HCT116 (cell line): ENCODE results near the gene TMC2. TPM values are rescaled to one million over a fixed set of nuclear protein-coding genes. Genes with fewer than 3 reads are reported as not detected.

Source experiments
- ATAC-seq: fragments of 200-7000 bp; cut with Tn5 transposase; 2 replicates; pipeline ENCODE4 v1.9.1; 2020; ENCODE audit warnings: mild to moderate bottlenecking, moderate library complexity
- BruUV-seq: library from RNA; stranded (reverse); fragments of 400-500 nt; replicated peaks from 2 replicates; lab custom pipeline; 2021; lab: Mats Ljungman, UMichigan
- CTCF ChIA-PET: fragments of 300-600 bp; sonication (Branson Sonifier 250); formaldehyde crosslinking; loops from one replicate; lab custom pipeline; 2021; ENCODE audit warnings: antibody characterized with exemption; lab: Charles Lee
- POLR2A ChIA-PET: fragments of 300-600, 350-600 bp; sonication (Branson Sonifier 250); formaldehyde crosslinking; loops from one replicate; lab custom pipeline; 2021; ENCODE audit warnings: antibody characterized with exemption; lab: Charles Lee
- RAD21 ChIA-PET, 2 experiments: fragments of 300-600 bp; sonication (Branson Sonifier 250); formaldehyde crosslinking; loops; one replicate each; lab custom pipeline; 2023; ENCODE audit warnings: low total read pairs in 2 of 2; ENCODE audit not compliant: uncharacterized antibody in 2 of 2, unreplicated experiment in 2 of 2, low non-redundant PET in 1 of 2; lab: Charles Lee
- DNase-seq: peaks from one replicate; pipeline ENCODE4 v3.0.0-alpha.2; 2010; ENCODE audit warnings: low read depth, low spot score
- H2AFZ ChIP-seq: fragments of 200-600 bp; shearing (Covaris generic), sonication (generic); 2 replicates; pipeline ENCODE4 v1.6.1; 2017; ENCODE audit warnings: low read depth, mixed run types, mixed read lengths, antibody characterized with exemption, low read length; ENCODE audit not compliant: poor library complexity, severe bottlenecking
- H3K27ac ChIP-seq: 2 replicates; pipeline ENCODE4 v1.5.1; 2012; ENCODE audit warnings: low read depth, low read length
- H3K27me3 ChIP-seq: fragments of 200-600 bp; sonication (generic); 2 replicates; pipeline ENCODE4 v1.6.1; 2016; ENCODE audit warnings: mixed run types, low read length, mixed read lengths; ENCODE audit not compliant: insufficient read depth
- H3K36me3 ChIP-seq, 2 experiments: fragments of 200-500 bp in 1 of 2; fragments of 200-600 bp in 1 of 2; sonication (Bioruptor generic) in 1 of 2; sonication (generic) in 1 of 2; 2 replicates each; pipeline versions ENCODE4 v1.5.1 to v1.6.1; 2014 to 2016; ENCODE audit warnings: low read length in 2 of 2, inconsistent platforms in 1 of 2, mixed read lengths in 1 of 2, mixed run types in 1 of 2; ENCODE audit not compliant: insufficient read depth in 2 of 2, control insufficient read depth in 1 of 2
- H3K4me1 ChIP-seq, 2 experiments: fragments of 200-600 bp in 1 of 2; sonication (generic) in 1 of 2; 2 replicates each; pipeline versions ENCODE4 v1.5.1 to v1.6.1; 2012 to 2017; ENCODE audit warnings: low read length in 2 of 2, inconsistent platforms in 1 of 2, mild to moderate bottlenecking in 1 of 2, mixed read lengths in 1 of 2, mixed run types in 1 of 2, moderate library complexity in 1 of 2; ENCODE audit not compliant: insufficient read depth in 2 of 2, control insufficient read depth in 1 of 2
- H3K4me2 ChIP-seq: fragments of 200-600 bp; sonication (generic); 2 replicates; pipeline ENCODE4 v1.6.1; 2017; ENCODE audit warnings: mixed run types, low read length, mixed read lengths
- H3K4me3 ChIP-seq, 2 experiments: fragments of 200-600 bp in 1 of 2; sonication (generic) in 1 of 2; replicated peaks in 1 of 2; 2 replicates each; pipeline ENCODE4 v1.5.1; 2011 to 2016; ENCODE audit warnings: low read length in 2 of 2, control low read depth in 1 of 2, low read depth in 1 of 2, mild to moderate bottlenecking in 1 of 2, mixed read lengths in 1 of 2, mixed run types in 1 of 2
- H3K79me2 ChIP-seq: fragments of 200-600 bp; sonication (generic); 2 replicates; pipeline ENCODE4 v1.6.1; 2017; ENCODE audit warnings: mild to moderate bottlenecking, mixed run types, low read length, moderate library complexity, mixed read lengths; ENCODE audit not compliant: insufficient read depth
- H3K9ac ChIP-seq: fragments of 200-600 bp; sonication (generic); 2 replicates; pipeline ENCODE4 v1.6.1; 2016; ENCODE audit warnings: low read length, mixed read lengths
- H3K9me2 ChIP-seq: fragments of 200-600 bp; sonication (generic), shearing (Covaris generic); 2 replicates; pipeline ENCODE4 v1.6.1; 2017; ENCODE audit warnings: mixed run types, mild to moderate bottlenecking, moderate library complexity; ENCODE audit not compliant: insufficient read depth
- H3K9me3 ChIP-seq, 2 experiments: fragments of 200-500 bp in 1 of 2; fragments of 200-600 bp in 1 of 2; sonication (Bioruptor generic) in 1 of 2; sonication (generic) in 1 of 2; 2 replicates each; pipeline ENCODE4 v1.6.1; 2014 to 2017; ENCODE audit warnings: low read length in 2 of 2, mixed read lengths in 2 of 2, inconsistent platforms in 1 of 2, low read depth in 1 of 2, mild to moderate bottlenecking in 1 of 2, mixed run types in 1 of 2, moderate library complexity in 1 of 2; ENCODE audit not compliant: control insufficient read depth in 1 of 2, insufficient read depth in 1 of 2
- H4K20me1 ChIP-seq: fragments of 200-600 bp; sonication (generic), shearing (Covaris generic); 2 replicates; pipeline ENCODE4 v1.6.1; 2017; ENCODE audit warnings: mixed run types, mild to moderate bottlenecking, moderate library complexity; ENCODE audit not compliant: insufficient read depth
- ATF3 ChIP-seq: IDR thresholded peaks from 2 replicates; pipeline ENCODE4 v1.6.1; 2012
- CEBPB ChIP-seq: IDR thresholded peaks from 2 replicates; pipeline ENCODE4 v1.6.1; 2012; ENCODE audit warnings: low read depth
- CTCF ChIP-seq, 3 experiments: fragments of 200-600 bp in 1 of 3; sonication (generic) in 1 of 3; IDR thresholded peaks in 2 of 3; conservative IDR thresholded peaks in 1 of 3; 2 replicates each; pipeline ENCODE4 v1.5.1; 2012 to 2017; ENCODE audit warnings: low read depth in 2 of 3, low read length in 2 of 3, antibody characterized with exemption in 1 of 3, borderline replicate concordance in 1 of 3, control low read depth in 1 of 3, mild to moderate bottlenecking in 1 of 3, mixed read lengths in 1 of 3, mixed run types in 1 of 3, moderate library complexity in 1 of 3; ENCODE audit not compliant: insufficient read depth in 1 of 3
- EGR1 ChIP-seq: IDR thresholded peaks from 2 replicates; pipeline ENCODE4 v1.6.1; 2012; ENCODE audit warnings: low read depth
- ELF1 ChIP-seq: IDR thresholded peaks from 2 replicates; pipeline ENCODE4 v1.6.1; 2012; ENCODE audit warnings: low read depth, borderline replicate concordance
- EZH2 ChIP-seq: fragments of 200-600 bp; sonication (generic); IDR thresholded peaks from 2 replicates; pipeline ENCODE4 v1.6.1; 2017; ENCODE audit warnings: antibody characterized with exemption, mixed run types
- EZH2phosphoT487 ChIP-seq: fragments of 200-600 bp; IDR thresholded peaks from 2 replicates; pipeline ENCODE4 v1.6.1; 2018; ENCODE audit warnings: antibody characterized with exemption, borderline replicate concordance
- FOSL1 ChIP-seq: IDR thresholded peaks from 2 replicates; pipeline ENCODE4 v1.6.1; 2012; ENCODE audit warnings: low read depth
- POLR2A ChIP-seq: IDR thresholded peaks from 2 replicates; pipeline ENCODE4 v1.7.0; 2011; ENCODE audit warnings: borderline replicate concordance; ENCODE audit not compliant: insufficient read depth, insufficient read length; ENCODE audit errors: extremely low read depth
- POLR2AphosphoS5 ChIP-seq: IDR thresholded peaks from 2 replicates; pipeline ENCODE4 v1.6.1; 2011; ENCODE audit warnings: mild to moderate bottlenecking, low read depth, low read length, moderate library complexity
- REST ChIP-seq: IDR thresholded peaks from 2 replicates; pipeline ENCODE4 v1.6.1; 2012; ENCODE audit warnings: low read depth
- SP1 ChIP-seq: IDR thresholded peaks from 2 replicates; pipeline ENCODE4 v1.6.1; 2012; ENCODE audit warnings: low read depth
- SRF ChIP-seq: IDR thresholded peaks from 2 replicates; pipeline ENCODE4 v1.6.1; 2012; ENCODE audit warnings: low read depth
- TCF7L2 ChIP-seq: IDR thresholded peaks from 2 replicates; pipeline ENCODE4 v1.7.0; 2011; ENCODE audit warnings: borderline replicate concordance, inconsistent platforms; ENCODE audit not compliant: insufficient read depth, insufficient read length; ENCODE audit errors: extremely low read depth
- YY1 ChIP-seq: IDR thresholded peaks from 2 replicates; pipeline ENCODE4 v1.6.1; 2011; ENCODE audit warnings: low read length, low read depth, moderate library complexity, mild to moderate bottlenecking; ENCODE audit not compliant: insufficient replicate concordance; ENCODE audit errors: extremely low read depth
- ZBTB33 ChIP-seq: IDR thresholded peaks from 2 replicates; pipeline ENCODE4 v1.6.1; 2011; ENCODE audit warnings: mild to moderate bottlenecking, low read length, moderate library complexity; ENCODE audit not compliant: insufficient replicate concordance; ENCODE audit errors: extremely low read depth
- ZFX ChIP-seq: fragments of 450-650 bp; IDR thresholded peaks from 2 replicates; pipeline ENCODE4 v1.6.1; 2017
- ZNF274 ChIP-seq: fragments of 200-500 bp; sonication (Bioruptor generic); IDR thresholded peaks from 2 replicates; pipeline ENCODE4 v1.6.1; 2014; ENCODE audit warnings: mild to moderate bottlenecking, low read depth, low read length, inconsistent platforms
- intact Hi-C: fragments of 100-400 bp; cut with micrococcal nuclease; formaldehyde crosslinking; loops from 2 replicates; pipeline ENCODE4 v1.10.0; 2022
- total RNA-seq: library from RNA; stranded (reverse); gene quantifications from one replicate; pipeline ENCODE4 v1.2.1, GENCODE V29; 2021; ENCODE audit not compliant: unreplicated experiment

The TMC2 gene
- total RNA-seq, 1 experiment from 2014 or later: not detected

- H3K79me2 ChIP-seq: no peaks in the 10 kb centered on the region
- no peak for ATAC-seq
- ChIA-PET CTCF (no interaction called here), POLR2A (no interaction called here), RAD21 (no interaction called here)
- H2AFZ ChIP-seq: no peak overlapping the region
- H3K9me2 ChIP-seq: no peaks in the 10 kb centered on the region
- no TSS peak for BruUV-seq
- H3K4me2 ChIP-seq: no peak overlapping the region
- intact Hi-C loops: no loop called here
- H3K9me3 ChIP-seq: no peaks in the 10 kb centered on the region
- no peak for DNase-seq
- no peak overlapping the region for H3K27ac ChIP-seq
- H4K20me1 ChIP-seq: no peaks in the 10 kb centered on the region
- no peak overlapping the region for H3K9ac ChIP-seq
- H3K27me3 ChIP-seq: peaks cover 9% of the 10 kb centered on the region
- H3K36me3 ChIP-seq: no peaks in the 10 kb centered on the region
- H3K4me3 ChIP-seq: no peak overlapping the region
- no peaks in the 10 kb centered on the region for H3K4me1 ChIP-seq
- TF ChIP-seq POLR2AphosphoS5 (no peak), SRF (no peak), ELF1 (no peak), CEBPB (no peak), EZH2phosphoT487 (no peak), REST (no peak), TCF7L2 (no peak), CTCF (IDR thresholded peaks at IDR 0.05 in 2 of 3, conservative IDR thresholded peaks at IDR 0.05 in 1 of 3; ENCODE audit: borderline replicate concordance in 1 of 3, insufficient read depth in 1 of 3, low read depth in 2 of 3, low read length in 2 of 3) (no peak), ZBTB33 (no peak), EZH2 (no peak), FOSL1 (no peak), ATF3 (no peak), ZNF274 (no peak), POLR2A (no peak), EGR1 (no peak), YY1 (no peak), ZFX (no peak), SP1 (no peak)
- TF ChIP-seq, all 23 proteins: peak for 0
Observed at GRCh38 chr20:2563116-2563515, 26.7 kb downstream of the TMC2 start.
